Measurements from ENCODE around the gene SMARCE1. TPM values are rescaled to one million over a fixed set of nuclear protein-coding genes. Genes with fewer than 3 reads are reported as not detected.

Gene SMARCE1
- 90.9 and 91.8 TPM in 2 replicates for total RNA-seq

DNA sequence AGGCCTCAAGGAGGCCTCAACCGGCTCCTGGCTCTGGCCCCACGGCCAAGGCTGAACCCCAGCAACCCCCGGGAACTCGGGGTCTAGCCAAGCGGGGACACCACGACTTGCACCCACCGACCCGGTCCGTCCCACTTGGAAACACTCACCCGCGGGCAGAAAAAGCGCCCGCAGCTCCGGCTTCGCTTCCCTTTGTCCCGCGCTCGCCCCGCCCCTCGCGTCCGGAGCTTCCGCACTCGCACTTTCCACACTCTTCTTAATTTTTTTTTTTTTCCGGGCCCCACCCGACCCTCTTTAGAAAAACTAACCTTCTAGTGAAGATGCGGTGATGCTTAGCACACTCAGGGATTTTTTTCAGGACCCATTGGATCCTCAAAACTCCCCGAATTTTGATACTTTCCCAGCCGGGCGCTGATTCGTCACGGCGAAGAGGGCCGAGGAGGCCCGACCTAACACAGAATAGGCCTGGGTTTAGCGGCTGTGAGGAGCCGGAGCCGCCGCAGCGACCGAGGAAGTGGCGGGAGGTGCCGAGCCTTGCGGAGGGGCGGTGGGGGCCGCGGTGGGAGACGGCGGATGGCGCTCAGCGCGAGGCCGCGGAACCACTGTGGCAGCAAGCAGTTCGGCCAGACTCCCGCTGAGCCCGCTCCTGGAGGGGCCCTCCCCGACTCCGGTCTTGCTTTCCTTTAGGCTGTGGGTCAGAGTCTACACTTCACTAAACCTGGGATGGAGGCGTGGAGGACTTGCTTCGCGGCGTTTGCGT, at the start of gene SMARCE1:
Gene SMARCE1 (minus strand): TSS at position 195 of the 760 bp plus-strand sequence. CDS start 2,016 bp downstream, outside the sequence.

DNA sequence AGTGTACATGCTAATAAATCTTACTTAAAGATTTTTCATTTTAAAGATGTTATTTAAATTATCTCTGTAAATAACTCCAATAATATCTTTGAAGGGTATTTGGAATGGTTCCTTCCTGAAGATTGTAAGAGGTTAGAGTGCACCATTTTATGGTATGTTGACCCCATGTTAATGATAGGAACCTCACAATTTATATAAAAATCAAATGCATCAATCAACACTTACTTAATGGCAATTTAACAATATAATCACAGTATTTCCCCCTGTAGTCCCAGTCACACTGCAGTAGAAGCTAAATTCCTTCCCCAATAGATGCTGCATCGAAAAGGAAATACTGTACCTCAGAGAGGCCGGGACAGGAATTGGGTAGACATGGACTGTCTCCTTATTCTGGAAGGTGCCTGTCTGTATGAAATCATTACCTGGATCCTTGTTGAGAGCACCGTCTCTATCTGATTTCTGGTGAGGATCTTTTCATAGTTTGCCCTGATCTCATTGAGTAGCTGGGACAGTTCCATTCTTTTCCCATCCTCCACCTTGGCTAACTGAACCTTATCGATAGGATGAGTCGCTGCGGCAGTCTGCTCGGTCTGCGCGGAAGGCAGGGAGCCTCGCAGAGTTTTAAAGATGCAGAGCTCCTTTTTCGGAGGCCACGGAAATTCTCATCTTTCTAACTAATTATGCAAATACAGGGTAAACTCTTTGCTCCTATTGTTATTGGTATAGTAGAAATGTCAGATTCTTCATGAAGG, 17.1 kb upstream of the SMARCE1 start, which contains the start of gene KRT222:
Gene KRT222 (minus strand): TSS at position 596 of the 752 bp plus-strand sequence. CDS start 78 bp downstream, at position 518.

Other genes with a start within 250 kb of the SMARCE1 start
- 6.8 and 8.4 TPM in 2 replicates for gene TOP2A, start 229.9 kb downstream of the SMARCE1 start, total RNA-seq
- 168 and 230 TPM in 2 replicates for gene IGFBP4, start 204.4 kb downstream of the SMARCE1 start, total RNA-seq
- 0.24 and 0.32 TPM in 2 replicates for gene TNS4, start 146.2 kb downstream of the SMARCE1 start, total RNA-seq
- gene CCR7, start 82.3 kb downstream of the SMARCE1 start, total RNA-seq = not detected in 2 replicates
- not detected in 2 replicates for gene KRT222, start 17.4 kb upstream of the SMARCE1 start, total RNA-seq
- gene KRT24, start 55.9 kb upstream of the SMARCE1 start, total RNA-seq = not detected in 2 replicates
- gene KRT25, start 107.5 kb upstream of the SMARCE1 start, total RNA-seq = not detected in 2 replicates
- gene KRT26, start 124.4 kb upstream of the SMARCE1 start, total RNA-seq = not detected in 2 replicates
- gene KRT27, start 134.7 kb upstream of the SMARCE1 start, total RNA-seq = not detected in 2 replicates
- gene KRT28, start 152.1 kb upstream of the SMARCE1 start, total RNA-seq = not detected in 2 replicates
- gene KRT10, start 174.8 kb upstream of the SMARCE1 start, total RNA-seq = 2.1 and 3.4 TPM in 2 replicates
- gene KRT12, start 219.4 kb upstream of the SMARCE1 start, total RNA-seq = not detected in 2 replicates
- gene KRT20, start 237.4 kb upstream of the SMARCE1 start, total RNA-seq = not detected in 2 replicates